GM18867 (cell line): ENCODE measurements around the gene CDK1.
A peak's percentile ranks its signal among the peaks of the same experiment; 100 is the strongest.
"Not testable (repeated sequence)": the region's sequence is repeated elsewhere in the genome, so short reads cannot be mapped to it uniquely, and the experiment has no call there.

Experiments used
- ATAC-seq: cut with Tn5 transposase; IDR thresholded peaks from one replicate; pipeline ENCODE4 v1.9.1; 2021; ENCODE audit warnings: mild to moderate bottlenecking, moderate library complexity; ENCODE audit not compliant: unreplicated experiment

CDK1 gene

GRCh38 chr10:60810437-60811182, 32.3 kb downstream of the CDK1 start:
- ATAC-seq, result no peak

GRCh38 chr10:60816628-60817397, 38.5 kb downstream of the CDK1 start:
- ATAC-seq, result peak; percentile 85

- ATAC-seq, result no peak
Measured at GRCh38 chr10:60817398-60817805, 39.1 kb downstream of the CDK1 start.

- no peak for ATAC-seq
Measured at GRCh38 chr10:60818134-60818770, 40.0 kb downstream of the CDK1 start.

GRCh38 chr10:60819271-60819670, 41.0 kb downstream of the CDK1 start:
- no peak for ATAC-seq

GRCh38 chr10:60820093-60820754, 41.9 kb downstream of the CDK1 start:
- peak; percentile 63 for ATAC-seq

GRCh38 chr10:60821656-60822055, 43.4 kb downstream of the CDK1 start:
- ATAC-seq, result no peak

- ATAC-seq, result no peak
Measured at GRCh38 chr10:60822809-60823208, 44.5 kb downstream of the CDK1 start.

GRCh38 chr10:60823324-60823723, 45.0 kb downstream of the CDK1 start:
- ATAC-seq, result peak; percentile 49

- no peak for ATAC-seq
Measured at GRCh38 chr10:60825520-60825919, 47.2 kb downstream of the CDK1 start.

- no peak for ATAC-seq
Measured at GRCh38 chr10:60827791-60828488, 49.7 kb downstream of the CDK1 start.

- no peak for ATAC-seq
Measured at GRCh38 chr10:60828489-60828852, 50.2 kb downstream of the CDK1 start.

GRCh38 chr10:60832136-60832535, 53.9 kb downstream of the CDK1 start:
- not testable (repeated sequence) for ATAC-seq

- ATAC-seq, result no peak
Measured at GRCh38 chr10:60834401-60834800, 56.1 kb downstream of the CDK1 start.

GRCh38 chr10:60835049-60835448, 56.8 kb downstream of the CDK1 start:
- ATAC-seq, result no peak

- not testable (repeated sequence) for ATAC-seq
Measured at GRCh38 chr10:60841227-60841626, 62.9 kb downstream of the CDK1 start.

GRCh38 chr10:60842694-60843093, 64.4 kb downstream of the CDK1 start:
- no peak for ATAC-seq
